ENCODE data around the gene EXOC5. TPM values are rescaled to one million over a fixed set of nuclear protein-coding genes. Genes with fewer than 3 reads are reported as not detected.
"Not testable (repeated sequence)": the region's sequence is repeated elsewhere in the genome, so short reads cannot be mapped to it uniquely, and the experiment has no call there.

EXOC5 gene
- total RNA-seq, 1 donor from 2014 or later = 76.4 TPM

DNA sequence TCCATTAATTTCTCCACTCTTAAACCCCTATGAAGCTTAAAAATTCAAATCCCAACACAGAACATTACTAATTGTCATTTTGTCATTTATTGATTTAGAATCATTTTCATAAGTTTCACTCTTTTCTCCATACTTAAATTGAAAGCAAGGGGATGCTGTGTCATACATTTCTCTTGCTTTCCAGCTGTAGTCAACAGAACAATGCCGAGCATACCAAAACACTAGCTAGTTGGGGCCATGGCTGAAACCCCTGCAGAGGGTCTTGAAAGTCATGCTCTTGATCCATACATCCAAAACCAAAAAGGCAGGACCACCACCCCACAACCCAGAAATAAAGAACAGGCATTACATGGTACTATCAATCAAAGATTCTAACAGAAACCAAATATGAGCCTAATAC, 9.0 kb downstream of the EXOC5 start:
- intact Hi-C loops (cut with micrococcal nuclease) = loop anchor here (10.0 kb wide), 2 partner anchors 1145 to 1845 kb away; partner anchors contain the start of genes ATG14 and PELI2

DNA sequence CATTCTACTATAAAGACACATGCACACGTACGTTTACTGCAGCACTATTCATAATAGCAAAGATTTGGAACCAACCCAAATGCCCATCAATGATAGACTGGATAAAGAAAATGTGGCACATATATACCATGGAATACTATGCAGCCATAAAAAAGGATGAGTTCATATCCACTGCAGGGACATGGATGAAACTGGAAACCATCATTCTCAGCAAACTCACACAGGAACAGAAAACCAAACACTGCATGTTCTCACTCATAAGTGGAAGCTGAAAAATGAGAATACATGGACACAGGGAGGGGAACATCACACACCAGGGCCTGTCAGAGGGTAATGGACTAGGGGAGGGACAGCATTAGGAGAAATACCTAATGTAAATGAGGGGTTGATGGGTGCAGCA, 10.5 kb downstream of the EXOC5 start:
- intact Hi-C loops (cut with micrococcal nuclease) = not testable (repeated sequence)

DNA sequence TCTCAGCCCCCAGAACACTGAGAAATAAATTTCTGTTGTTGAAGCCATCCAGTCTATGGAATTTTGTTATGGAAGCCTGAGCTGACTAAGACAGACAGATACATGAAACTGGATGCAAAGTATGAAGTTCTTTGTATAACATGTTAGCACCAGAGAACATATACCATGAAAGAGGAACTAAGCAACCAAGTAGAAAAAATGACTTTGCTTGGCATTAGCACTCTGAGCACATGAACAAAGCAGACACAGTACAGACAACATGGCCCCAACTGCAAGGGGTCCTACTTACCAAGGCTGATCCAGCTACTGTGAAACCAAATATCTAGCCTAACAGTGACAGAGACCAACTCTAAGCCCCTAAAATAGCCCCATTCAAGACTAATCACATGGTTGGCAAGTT, 13.8 kb downstream of the EXOC5 start:
- intact Hi-C loops (cut with micrococcal nuclease) = no loop called here

GRCh38 chr14:57246933-57247657, 21.6 kb downstream of the EXOC5 start:
- intact Hi-C loops (cut with micrococcal nuclease) = no loop called here

DNA sequence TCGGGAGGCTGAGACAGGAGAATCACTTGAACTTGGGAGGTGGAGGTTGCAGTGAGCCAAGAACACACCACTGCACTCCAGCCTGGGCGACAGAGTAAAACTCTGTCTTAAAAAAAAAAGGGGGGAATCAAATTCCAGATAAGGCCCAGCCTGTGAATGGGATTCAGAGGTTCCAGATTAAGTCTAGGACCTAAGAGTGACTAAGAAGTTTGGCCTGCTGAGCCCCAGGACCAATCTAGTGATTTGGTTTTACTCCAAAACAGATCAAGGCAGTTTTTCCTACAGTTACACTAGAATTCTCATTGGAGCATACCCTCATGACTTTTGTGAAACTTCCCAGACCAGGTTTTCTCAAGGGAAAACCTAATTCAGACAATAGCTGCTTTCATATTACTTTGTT, 22.8 kb downstream of the EXOC5 start:
- intact Hi-C loops (cut with micrococcal nuclease) = no loop called here

GRCh38 chr14:57244106-57244505, 24.6 kb downstream of the EXOC5 start:
- intact Hi-C loops (cut with micrococcal nuclease) = no loop called here

- intact Hi-C loops (cut with micrococcal nuclease) = no loop called here
Measured at GRCh38 chr14:57243320-57243719, 25.4 kb downstream of the EXOC5 start.

DNA sequence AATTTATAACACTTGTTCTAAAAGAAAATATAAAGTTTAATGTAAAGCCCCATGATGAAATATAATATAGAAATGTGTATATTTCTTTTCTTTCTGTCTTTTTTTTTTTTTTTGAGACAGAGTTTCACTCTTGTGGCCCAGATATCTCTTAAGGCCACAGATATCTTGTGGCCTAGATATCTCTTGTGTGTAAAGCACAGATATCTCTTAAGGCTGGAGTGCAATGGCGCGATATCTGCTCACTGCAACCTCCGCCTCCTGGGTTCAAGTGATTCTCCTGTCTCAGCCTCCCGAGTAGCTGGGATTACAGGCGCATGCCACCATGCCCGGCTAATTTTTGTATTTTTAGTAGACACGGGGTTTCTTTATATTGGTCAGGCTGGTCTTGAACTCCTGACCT, 28.6 kb downstream of the EXOC5 start:
- intact Hi-C loops (cut with micrococcal nuclease) = not testable (repeated sequence)

DNA sequence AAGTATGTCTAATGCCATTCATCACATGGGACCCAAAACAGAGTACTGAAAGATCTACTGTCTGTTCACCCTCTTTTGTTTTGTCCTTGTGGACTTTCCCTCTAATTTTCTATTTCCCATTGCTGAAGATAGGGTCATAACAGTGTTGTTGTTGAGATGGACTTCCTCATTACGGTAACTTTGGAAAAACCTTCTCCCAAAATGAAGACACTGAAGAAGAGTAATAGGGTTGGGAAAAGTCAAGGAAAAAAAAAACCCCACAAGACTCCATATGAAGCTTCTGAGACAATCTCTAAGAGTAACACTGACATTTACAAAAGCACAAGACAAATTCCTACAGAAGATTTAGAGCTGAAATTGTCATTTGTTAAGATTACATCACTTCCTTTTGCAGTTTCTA, 36.7 kb downstream of the EXOC5 start:
- intact Hi-C loops (cut with micrococcal nuclease) = no loop called here

DNA sequence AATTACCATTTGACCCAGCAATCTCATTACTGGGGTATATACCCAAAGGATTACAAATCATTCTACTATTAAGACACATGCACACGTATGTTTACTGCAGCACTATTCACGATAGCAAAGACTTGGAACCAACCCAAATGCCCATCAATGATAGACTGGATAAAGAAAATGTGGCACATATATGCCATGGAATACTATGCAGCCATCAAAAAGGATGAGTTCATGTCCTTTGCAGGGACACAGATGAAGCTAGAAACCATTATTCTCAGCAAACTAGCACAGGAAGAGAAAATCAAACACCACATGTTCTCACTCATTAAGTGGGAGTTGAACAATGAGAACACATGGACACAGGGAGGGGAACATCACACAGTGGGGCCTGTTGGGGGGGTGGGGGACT, 40.4 kb downstream of the EXOC5 start:
- intact Hi-C loops (cut with micrococcal nuclease) = loop anchor here (5.0 kb wide), 1 partner anchor 39 kb away; the partner anchor contains the start of genes AP5M1 and EXOC5

DNA sequence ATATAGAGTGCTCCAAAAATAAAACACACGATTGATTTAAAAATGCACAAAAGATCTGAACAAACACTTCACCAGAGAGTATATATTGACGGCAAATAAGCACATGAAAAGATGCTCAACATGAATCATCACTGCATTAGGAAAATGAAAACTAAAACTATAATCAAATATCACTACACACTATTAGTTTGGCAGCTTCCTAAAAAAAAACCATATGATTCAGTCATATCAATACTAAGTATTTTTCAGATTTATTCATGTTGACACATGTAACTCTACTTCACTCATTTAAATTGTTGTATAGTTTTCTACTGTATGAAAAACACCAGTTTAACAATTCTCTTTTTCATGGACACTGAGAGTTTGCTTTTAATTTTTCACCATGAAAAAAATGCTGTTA, 41.6 kb downstream of the EXOC5 start:
- intact Hi-C loops (cut with micrococcal nuclease) = loop anchor here (5.0 kb wide), 1 partner anchor 40 kb away; the partner anchor contains the start of genes AP5M1 and EXOC5

DNA sequence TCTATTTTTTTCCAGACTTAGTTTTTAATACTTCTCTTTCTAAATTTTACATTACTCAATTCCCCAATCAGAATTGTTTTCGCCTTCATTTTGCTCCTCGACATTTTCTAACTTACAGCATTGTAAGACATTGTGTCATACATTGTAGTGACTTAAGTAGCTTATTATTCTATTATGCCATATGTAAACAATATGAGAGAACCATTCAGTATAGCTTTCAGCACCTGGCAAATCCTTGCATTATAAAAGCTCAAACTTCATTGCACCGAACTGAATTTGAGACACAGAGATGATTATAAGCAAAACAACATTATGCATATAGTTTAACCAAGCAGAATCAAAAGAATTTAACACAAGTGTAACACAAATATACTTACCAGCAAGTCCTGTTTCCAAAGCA, 46.8 kb downstream of the EXOC5 start:
- intact Hi-C loops (cut with micrococcal nuclease) = no loop called here

DNA sequence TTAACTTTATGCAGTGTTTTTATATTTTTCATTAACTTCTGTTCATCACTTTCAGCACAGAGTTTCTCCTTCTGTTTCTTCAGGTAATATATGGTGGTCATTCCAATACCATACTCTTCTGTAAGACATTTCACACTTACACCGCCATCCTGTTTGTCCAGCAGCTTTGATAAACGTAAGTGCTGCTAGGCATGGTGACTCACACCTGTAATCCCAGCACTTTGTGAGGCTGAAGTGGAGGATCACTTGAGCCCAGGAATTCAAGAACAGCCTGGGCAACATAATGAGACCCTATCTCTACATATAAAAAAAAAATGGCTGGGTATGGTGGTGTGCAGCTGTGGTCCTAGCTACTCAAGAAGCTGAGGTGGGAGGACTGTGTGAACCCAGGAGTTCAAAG, 55.8 kb downstream of the EXOC5 start:
- intact Hi-C loops (cut with micrococcal nuclease) = no loop called here

DNA sequence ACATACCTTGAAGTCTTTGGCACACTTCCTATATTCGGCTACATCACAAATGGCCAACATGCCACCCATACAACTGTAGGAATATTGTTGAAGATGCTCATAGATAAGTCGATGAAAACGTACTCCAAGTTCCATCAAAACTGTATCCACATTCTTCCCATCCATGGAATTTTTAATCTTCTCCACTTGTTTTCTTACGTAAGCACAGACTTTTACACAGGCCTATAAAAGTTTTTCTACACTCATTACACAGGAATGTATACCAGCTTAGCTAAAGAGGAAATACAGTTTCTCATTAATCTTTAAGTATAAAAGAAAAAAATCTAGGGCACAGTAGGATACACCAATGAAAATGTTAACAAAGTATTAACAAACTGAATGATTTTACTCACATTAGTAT, 59.1 kb downstream of the EXOC5 start:
- intact Hi-C loops (cut with micrococcal nuclease) = loop anchor here (10.0 kb wide), 1 partner anchor 625 kb away; no protein-coding TSS in a partner anchor

DNA sequence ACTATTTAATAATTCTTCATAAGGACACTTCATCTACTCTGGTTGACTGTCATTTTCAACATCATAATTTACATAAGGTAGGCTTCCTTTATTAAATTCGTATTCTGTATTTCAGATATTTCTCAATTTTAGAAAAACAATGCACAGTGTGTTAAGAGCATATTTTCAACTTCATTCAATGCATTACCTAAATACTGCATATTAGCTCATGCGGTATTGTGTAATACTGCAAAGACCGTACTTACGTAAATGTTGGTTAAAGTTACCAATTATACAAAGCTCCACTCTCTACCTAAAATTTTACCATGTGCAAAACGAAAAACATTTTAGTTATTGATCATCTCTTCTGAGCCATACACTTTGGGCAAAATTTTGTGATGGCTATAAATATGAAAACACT, 62.8 kb downstream of the EXOC5 start:
- intact Hi-C loops (cut with micrococcal nuclease) = loop anchor here (10.0 kb wide), 1 partner anchor 621 kb away; no protein-coding TSS in a partner anchor

DNA sequence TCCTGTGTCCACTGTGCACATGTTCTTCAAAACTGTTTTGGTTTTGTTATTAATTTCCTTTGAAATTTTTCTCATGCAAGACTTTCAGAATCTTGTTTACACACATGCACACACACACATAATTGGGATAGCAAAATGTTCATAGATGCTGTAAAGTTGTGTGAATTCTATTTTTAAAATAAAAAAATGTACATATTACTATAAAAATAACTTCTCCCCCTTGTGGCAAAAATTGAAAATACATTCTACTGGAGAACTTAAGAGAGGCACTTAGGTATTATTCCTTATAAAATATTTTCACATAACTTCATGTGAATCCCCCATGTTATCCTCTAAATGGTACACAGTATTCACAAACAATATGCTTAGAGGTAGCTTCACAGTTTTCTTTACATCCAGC, 66.0 kb downstream of the EXOC5 start:
- intact Hi-C loops (cut with micrococcal nuclease) = loop anchor here (2.0 to 10.0 kb wide), 4 partner anchors 115 to 712 kb away; no protein-coding TSS in a partner anchor

DNA sequence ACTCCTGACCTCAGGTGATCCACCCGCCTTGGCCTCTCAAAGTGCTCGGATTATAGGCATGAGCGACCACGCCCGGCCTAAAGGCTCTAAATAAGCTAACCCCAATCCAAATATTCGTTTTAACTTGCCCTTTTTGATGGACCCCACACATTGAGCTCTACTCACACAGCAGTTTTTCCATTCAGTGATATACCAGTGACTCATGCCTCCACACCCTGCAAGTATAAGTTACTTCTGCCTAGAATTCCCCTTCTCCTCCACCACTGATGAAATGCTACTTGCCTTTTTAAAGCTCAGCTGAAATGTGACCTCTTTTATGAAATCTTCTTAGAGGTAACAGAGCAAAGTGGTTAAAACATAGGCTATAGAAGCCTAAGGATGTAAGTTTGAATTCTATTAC, 68.8 kb downstream of the EXOC5 start:
- intact Hi-C loops (cut with micrococcal nuclease) = loop anchor here (5.0 to 10.0 kb wide), 3 partner anchors 117 to 615 kb away; no protein-coding TSS in a partner anchor

DNA sequence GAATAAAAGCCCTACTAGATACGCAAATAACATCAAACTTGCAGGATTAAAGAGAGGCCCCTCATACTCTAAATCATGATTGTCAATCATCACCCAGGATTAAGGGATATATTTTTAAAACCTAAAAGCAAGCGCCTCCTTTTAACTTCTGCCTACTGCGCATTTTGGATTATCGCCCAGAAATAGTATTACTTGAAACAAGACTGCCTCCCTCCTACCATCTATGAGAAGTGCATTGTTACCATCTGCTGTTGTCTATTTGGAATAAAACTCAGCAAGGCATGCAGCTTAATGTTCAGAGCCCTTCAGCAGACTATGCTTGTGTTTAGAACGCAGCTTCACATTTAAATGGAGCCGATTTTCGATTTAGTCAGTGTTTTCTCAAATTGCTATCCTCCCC, 79.6 kb downstream of the EXOC5 start:
- intact Hi-C loops (cut with micrococcal nuclease) = no loop called here

GRCh38 chr14:57182760-57183503, 85.8 kb downstream of the EXOC5 start:
- intact Hi-C loops (cut with micrococcal nuclease) = loop anchor here (2.0 kb wide), 1 partner anchor 692 kb away; no protein-coding TSS in a partner anchor

- intact Hi-C loops (cut with micrococcal nuclease) = no loop called here
Measured at GRCh38 chr14:57179273-57179672, 89.4 kb downstream of the EXOC5 start.

DNA sequence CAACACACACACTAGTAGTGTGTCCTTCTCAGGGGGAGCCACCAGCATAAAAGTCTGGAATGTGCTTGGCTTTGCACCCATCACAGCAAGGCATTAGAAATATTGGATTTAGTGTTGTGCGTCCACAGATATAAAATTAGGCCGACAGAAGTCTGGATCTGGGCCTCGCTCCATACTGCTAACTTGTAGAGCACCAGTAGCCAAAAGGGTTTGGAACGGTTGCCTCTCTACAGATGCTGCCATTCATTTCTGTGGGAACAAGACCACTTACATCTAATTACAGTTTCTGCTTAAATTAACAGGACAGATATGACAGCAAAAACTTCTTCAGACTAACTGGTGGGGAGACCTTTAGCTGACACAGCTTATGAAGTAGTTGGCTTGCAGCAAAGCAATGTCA, 94.2 kb downstream of the EXOC5 start:
- intact Hi-C loops (cut with micrococcal nuclease) = no loop called here

DNA sequence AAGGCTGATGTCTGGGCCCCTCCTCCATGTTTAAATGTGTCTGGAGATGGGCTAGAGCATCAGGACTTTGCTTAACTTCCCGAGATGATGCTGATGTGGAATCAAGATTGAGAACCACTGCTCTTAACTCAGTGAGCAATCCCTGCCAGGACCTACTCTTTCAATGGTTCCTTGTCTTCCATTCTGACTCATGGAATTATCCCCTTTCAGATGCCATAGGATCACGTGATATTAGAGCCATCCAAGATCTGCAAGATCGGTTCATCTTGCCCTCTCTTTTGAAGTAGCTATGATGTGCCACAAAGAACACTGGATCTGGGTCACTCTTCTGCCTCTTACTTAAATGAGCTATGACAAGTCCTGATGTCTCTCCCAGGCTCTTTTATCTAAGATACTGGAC, 96.8 kb downstream of the EXOC5 start:
- intact Hi-C loops (cut with micrococcal nuclease) = no loop called here

Data from T-helper 1 cell treated with Interleukin-12 subunit alpha and Interleukin-12 subunit beta and Interleukin-4 antibody, amounts not matched to agents 30 ng/mL and 1 ng/mL, for 36 hours (primary cell).